NCI-H2196 treated with DMSO at 0.1 percent for 48 hours (cell line): ENCODE measurements around the gene PLCZ1.

ENCODE experiments used
- DNase-seq: peaks from one replicate; lab custom pipeline; 2025; ENCODE audit not compliant: unreplicated experiment; lab: John Stamatoyannopoulos, UW

Gene PLCZ1

DNA sequence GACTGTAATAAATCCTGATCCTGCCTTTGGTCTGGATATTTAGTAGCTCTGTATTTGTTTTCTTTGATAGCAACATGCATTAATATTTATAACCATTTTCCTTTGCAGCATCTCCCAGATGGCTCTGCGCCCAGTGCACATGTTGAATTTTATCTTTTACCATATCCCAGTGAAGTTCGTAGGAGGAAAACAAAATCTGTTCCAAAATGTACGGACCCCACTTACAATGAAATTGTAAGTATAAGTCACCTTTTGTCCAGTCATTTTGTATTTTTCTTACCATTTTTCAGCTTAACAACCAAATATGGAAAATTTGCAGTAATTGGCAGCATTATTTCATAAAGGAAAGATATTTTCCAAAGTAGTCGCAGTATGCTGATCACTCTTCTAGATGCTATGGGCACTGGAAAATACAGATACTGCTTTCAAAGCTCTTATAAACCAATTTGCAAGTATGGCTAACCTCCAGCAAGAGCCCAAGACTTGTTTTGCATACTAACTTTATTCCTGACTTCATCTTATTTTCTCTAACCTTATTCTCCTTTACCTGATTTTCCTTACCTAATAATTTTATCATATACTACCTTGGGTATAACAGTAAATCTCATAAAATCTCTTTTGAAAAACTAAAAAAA, 97.4 kb downstream of the PLCZ1 start:
- DNase-seq = no peak

GRCh38 chr12:18634382-18634781, 103.4 kb downstream of the PLCZ1 start:
- no peak for DNase-seq
